ENCODE data around the gene DLGAP1.
A peak's percentile ranks its signal among the peaks of the same experiment; 100 is the strongest.
"Not testable (repeated sequence)": the region's sequence is repeated elsewhere in the genome, so short reads cannot be mapped to it uniquely, and the experiment has no call there.

Gene DLGAP1

DNA sequence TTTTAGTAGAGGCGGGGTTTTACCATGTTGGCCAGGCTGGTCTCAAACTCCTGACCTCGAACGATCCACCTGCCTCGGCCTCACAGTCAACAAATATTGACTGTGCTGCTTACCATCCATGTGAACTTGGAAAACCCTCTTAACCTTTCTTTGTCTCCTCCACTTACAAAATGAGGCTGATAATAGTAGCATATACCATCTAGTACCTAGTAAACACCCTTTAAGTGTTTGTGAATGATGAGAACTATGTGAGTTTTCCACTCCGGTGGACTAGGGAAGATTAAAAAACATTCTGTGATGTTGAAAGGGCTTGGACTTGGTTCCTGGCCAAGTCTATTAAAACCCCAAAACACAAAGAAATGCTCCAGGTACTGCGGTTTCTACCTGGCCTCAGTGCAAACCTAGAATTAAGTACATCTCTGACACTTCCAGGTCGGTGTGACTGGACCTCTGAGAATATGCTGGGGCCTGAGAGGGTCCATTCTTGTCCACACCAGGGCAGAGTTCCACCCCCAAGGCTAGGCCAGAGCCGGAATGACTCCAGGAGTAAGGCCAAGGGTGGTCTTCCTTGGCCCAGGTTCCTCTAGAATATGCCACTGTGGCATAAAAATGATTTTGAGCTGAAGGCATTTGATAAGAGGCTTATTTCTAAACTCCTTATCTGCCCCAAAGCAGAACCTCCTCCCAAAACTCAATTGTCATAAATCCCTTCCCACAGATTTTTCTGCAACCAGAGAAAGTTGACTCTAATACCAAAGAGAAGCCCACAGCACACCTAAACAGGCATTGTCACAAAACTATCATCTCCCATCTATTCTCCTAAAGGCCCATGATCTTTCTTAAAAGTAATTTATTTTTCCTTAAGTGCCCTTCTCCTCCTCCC is 787.6 kb downstream of the DLGAP1 start:
- DNase-seq, result no peak

DNA sequence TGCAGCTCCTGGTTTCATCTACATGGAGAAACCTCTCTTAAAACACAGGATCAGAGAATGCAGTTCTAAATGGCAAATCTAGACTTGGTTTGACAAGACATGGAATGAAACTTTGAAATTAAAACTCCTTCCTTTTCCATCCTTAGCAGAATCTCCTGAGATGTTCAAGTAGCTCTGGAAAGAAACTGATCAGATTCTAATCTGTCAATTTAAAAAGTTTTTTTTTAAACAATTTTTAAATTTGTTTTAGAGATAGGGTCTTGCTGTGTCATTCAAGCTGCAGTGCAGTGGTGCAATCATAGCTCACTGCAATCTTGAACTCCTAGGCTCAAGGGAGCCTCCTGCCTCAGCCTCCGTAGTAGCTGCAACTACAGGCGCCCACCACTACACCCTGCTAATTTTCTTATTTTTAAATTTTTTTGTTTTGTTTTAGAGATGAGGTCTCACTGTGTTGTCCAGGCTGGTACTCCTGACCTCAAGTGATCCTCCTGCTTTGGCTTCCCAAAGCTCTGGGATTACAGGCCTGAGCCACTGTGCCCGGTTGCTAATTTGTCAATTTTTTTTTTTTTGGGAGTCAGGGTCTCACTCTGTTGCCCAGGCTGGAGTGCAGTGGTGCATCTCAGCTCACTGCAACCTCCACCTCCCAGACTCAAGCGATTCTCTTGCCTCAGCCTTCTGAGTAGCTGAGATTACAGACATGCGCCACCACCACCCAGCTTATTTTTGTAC is 788.4 kb downstream of the DLGAP1 start:
- DNase-seq, result no peak

DNA sequence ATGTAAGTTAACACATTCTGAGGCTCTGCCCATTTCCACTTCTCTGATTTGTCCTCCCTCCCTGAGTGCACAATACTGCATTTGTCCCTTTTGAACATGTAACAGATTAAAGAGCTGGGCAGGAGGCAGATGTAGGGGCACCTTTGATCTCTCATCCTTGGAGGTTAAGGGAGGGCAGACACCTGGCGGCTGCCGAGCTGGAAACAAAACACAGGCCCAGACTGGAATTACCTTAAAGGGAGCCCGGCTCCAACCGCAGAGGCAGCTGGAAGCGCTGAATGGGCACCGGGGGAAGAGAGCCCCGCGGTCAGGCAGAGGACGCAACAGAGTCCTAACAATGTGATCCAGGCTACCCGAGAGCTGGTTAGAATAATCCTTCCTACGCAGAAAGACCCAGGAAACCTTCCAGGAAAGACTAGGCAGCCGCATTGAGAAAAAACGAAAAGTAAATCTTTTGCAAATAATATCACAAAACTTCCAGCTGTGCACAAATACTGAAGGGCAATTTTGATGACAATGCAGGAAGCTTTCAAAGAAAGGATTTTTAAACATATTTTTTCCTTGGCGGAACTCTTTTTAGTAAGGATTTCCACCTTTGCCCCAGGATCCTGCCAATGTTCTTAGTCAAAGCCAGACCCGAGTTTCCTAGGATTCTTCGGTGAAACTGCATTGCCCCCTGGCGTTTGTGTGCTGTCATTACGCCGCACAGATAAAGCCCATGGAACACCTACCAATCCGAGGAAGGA is 789.2 kb downstream of the DLGAP1 start:
- peak; percentile 66 to 68 for DNase-seq

DNA sequence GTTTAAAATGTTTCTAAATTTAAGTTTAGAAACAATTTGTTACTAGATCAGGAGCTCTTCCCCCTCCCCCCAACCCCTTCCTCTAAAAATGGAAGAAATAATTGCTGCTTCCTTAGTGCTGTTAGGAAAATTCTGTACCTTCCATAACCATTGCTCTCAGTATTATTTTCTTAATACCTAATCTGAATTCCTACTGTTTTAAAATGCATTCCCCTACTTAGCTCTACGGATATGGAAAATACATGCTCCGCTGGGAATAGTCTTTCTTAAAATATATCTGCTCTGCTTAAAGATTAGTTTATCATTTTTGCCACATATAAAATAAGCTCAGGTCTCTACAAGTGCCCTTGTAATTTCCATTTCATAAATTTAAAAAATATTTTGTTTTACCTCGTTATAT is 789.9 kb downstream of the DLGAP1 start:
- DNase-seq, result no peak

DNA sequence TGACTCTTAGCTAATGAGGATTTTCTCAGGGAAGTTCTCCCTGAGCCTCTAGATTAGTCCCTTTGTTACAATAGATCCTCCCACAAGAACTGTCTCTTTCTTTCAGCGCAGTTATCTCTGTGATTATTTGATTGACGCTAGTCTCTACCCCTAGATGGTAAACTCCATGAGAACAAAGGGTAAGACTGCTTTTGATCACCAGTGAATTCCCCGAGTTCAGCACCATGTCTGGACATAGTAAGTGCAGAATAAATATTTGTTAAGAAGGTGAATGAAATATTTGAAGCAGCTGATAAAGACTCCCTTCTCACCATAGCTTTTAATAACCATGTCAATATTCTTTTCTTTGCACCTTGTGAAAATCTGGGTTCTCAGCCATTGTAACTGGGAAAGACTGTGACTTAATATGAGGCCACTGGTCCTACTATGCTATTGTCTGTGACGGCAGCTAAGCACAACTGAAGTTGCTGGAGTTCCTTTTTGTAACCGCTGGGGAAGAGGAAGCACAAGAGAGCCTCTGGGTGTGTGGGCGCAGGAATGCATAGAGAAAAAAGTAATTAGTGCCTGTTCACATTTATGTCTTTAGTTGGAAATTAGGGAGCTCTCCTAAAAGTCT is 790.4 kb downstream of the DLGAP1 start:
- DNase-seq, result no peak

DNA sequence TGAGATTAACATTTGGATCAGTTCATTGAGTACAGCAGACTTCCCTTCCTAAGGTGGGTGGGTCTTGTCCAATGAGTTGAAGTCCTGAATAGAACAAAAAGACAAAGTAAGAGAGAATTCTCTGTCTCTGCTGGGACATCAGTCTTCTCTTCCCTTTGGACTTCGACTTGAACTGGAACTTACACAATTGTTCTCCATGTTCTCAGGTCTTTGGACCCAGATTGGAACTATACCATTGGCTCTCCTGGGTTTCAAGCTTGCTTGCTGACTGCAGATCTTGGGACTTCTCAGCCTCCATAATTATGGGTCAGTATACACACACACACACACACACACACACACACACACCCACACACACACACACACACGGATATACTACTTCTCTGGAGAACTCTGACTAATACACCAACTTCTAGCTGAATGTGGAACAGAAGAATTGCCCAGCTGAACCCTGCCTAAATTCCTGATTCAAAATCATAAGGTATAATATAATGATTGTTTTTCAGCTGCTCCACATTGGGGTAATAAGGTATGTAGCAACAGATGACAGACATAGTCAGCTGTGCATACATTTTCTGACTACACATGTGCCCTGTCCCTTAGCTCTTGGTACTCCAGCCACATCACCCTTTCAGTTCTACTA is 791.1 kb downstream of the DLGAP1 start:
- DNase-seq, result no peak

DNA sequence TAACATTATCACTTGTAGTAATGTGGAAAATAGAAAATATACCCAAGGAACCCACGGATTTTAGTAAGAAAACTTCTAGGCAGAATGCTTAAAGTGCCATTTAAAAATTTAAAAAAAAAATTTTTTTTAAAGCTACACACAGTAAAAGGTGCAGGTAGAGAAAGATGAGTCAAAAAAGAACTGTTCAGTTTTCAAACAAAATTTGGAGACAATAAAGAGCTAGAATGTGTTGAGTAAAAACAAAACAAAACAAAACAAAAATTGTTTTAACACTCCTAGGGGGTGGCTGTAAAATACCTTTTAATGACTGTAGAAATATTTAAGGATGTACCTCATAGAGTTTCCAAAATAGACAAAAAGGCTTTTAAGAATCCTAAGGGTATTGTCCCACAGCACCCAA is 793.1 kb downstream of the DLGAP1 start:
- no peak for DNase-seq

DNA sequence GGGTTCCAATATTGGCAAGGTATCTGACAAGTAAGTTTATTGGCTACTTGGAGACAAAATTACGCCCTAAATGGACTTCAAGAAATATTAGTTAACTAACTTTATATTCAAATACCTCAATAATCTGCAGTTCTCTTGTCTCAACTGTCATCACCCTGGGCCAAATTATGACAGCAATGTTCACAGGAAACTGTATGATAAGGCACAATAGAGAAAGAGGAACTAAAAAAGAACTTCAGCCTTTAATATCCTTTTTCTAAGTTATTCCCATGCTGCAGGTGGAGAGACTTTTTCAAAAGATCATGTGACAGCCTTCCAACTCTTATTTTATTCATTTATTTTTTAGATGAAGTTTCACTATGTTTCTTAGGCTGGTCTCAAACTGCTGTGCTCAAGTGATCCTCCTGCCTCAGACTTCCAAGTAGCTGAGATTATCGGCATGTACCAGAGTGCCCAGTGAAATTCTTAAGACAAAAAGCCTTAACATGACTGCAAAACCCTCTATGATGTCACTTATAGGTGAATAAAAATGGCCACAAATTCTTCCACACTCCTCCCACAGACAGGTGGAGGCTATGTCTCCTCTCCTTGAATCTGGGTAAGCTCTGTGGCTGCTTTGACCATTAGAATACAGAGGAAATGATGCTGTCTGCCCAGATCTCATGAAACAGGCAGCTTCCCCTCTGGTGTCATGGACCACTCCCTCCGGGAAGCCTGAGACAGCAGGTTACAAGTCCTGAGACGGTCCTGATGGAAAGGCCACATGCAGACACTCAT is 794.2 kb downstream of the DLGAP1 start:
- no peak for DNase-seq

DNA sequence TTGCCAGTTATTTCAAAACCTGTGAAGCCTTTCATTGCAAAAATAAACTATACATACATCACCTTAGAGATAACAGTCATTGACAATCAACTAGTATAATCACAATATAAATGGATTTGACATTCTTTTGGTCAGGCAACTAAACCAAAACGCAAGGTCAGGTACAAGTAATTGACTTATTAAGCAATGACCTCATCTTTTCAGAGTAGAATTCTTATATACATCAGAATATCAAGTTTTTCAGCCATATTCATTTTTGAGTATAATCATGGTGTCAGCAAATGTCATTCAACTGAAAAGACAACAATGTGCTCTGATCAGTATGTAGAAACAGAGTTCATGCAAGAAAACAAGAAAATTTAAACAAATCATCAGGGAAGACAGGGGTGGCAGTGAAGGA is 796.6 kb downstream of the DLGAP1 start:
- DNase-seq, result no peak

DNA sequence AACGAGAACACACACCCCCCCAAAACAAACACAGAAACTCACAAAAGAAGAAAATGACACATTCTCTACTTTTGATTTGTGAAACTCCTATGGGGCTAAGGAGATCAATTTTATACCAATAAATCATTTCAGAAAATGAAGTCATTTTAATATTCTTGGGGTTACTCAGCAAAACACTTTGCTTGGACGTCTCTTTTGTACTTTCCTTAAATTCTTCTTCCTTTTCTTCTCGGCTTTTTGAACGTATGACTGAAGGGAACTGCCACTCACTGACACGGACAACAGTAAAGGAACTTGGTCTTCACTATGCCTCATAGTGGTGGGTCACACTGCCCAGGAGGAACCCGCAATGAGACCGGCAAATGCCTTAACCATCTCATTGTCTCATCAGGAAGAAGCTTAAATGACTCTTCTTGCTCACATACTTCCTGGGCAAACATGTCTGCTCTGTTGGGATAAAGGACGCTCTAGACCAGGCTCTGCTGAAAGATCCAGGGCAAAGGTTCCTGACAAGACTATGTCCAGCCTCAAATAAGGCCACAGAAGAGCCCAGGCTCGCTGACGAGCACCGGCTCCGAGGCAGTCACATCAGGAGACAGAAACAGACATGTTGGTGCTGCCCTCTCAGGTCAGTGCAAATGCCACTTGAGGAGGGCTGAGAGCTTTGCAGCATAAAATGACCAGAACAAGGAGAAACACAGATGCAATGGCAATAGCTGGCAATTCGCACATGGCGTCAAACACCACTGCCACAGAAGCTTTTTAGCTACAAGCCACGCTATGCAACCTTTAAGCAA is 799.7 kb downstream of the DLGAP1 start:
- DNase-seq, result no peak

DNA sequence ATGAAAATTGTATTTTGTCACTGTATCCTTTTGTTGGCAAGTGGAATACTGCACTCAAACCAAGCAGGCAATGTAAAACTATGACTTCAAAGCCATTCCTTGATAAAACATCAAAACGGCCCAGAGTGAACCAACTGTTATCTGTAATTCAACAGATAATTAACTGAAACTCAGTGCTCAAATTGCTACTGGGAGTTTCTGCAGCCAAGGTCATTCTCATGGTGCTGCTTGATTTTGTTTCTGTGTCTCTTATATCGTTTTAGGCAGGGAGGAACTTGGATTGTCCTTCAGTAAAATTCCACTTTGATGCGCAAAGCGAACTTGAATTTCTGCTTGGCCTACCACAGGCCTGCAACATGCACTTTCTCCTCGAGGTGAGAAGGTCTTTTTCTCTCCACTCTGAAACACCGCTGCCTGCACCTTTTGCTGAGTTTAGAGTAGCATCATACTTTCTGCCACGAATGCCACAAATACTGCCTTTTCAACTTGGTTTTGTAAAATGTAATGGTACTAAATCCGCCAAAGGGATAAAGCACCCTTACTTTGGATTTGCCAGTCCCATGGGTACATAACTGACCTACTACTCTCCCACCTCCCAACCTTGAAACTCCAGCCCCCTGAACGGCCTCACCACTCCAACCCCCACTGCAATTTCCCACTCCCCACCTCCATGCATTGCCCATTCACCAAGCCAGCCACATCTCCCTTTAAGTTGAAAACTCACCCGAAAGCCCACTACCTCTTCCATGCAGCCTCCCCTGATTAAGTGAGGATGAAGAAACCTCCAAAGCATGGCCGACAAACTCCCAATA is 800.5 kb downstream of the DLGAP1 start:
- no peak for DNase-seq

DNA sequence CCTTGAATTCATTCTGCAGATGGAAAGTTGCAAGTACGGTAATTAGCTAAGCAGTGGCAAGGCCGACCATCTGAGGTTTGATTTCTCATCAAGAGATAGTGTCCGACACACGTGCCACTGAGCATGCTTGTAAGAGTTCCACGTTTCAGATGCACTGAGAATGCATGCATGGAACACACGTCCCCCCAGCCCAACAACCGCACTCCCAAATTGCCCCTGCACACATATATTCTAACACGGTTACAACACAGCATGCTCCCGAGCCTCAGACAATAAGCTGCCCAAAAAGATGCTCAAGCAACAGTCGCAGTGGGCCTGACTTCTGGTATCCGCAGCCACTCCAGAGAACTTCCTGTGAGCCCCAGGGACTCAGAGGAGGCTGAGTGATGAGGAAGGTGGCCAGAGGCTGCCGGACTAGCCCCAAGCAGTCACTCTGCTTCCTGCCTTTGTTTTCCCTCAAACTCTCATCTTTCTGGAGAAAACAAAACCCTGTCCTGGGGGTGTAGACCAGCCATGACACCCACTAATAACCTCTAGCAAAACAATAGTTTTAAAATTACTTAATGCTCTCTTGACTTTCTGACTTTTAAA is 801.2 kb downstream of the DLGAP1 start:
- DNase-seq, result no peak

DNA sequence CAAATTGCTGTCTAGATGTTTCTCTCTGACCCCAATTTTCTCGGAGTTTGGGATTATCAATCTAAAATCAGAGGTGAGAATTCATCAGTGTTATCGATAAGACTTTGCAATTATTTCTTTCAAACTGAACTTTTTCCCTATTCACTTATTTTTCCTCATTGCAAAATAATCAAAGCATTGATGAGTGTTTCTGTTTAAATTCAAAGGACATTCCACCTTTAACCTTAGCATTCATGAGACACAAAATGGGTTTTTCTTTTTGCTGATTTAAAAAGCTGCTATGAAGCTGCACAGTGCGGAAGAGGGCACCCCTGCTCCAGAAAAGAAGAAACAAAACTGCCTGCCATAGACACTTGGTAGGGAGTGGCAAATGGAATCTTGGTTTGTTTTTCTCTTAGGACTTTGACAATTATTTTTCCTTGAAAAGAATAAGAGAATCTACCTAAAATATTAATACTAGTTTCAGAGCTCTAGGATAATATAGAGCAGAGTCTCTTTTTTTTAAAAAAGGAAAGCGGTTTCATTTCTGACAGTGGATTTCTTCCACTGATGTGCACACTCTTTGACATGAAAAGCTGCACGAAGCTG is 801.8 kb downstream of the DLGAP1 start:
- DNase-seq, result no peak

DNA sequence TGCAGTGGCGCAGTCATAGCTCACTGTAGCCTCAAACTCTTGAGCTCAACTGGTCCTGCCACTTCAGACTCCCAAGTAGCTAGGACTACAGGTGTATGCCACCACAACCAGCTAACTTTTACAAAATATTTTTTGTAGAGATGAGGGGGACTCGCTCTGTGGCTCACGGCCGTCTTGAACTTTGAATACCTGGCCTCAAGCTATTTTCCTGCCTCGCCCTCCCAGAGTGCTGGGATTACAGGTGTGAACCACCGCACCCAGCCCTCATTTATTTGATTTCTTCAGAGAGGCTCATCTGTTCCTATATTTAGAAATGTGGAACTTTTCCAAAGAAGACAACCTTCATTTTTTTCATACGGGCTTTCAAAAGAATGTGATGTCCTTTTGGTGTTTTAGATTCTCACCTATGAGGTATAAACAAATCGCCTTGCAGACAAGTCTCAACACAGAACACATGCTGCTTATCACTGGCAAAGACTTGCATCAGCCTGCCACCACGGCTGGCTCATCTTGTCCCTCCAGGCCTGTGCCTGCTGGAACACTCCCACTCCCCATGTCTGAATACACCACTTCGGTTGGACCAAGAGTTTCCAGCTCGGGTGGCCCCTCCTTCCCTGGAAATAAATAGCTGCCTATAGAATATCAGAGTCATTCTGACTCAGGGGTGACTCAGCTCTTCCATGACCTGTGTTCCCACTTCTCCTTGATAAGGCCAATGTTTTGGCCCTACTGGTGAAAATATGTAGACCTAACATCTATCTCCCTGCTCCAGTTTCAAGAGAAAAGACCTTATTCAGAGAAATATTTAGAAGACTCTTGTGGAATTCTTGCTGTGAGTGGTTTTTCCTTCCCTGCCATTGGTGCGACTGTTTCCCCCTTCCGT is 802.5 kb downstream of the DLGAP1 start:
- DNase-seq, result peak; percentile 50 to 63

DNA sequence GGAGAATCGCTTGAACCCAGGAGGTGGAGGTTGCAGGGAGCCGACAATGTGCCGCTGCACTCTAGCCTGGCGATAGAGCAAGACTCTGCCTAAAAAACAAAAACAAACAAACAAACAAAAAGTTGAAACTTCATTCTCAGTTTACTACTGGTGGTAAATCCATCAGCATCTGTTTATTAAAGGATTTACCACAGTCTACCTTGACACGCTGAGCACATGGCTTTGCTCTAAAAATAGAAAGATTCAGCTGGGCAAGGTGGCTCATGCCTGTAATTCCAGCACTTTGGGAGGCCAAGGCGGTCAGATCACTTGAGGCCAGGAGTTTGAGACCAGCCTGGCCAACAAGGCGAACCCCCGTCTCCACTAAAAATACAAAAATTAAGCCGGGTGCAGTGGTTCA is 803.8 kb downstream of the DLGAP1 start:
- no peak for DNase-seq

DNA sequence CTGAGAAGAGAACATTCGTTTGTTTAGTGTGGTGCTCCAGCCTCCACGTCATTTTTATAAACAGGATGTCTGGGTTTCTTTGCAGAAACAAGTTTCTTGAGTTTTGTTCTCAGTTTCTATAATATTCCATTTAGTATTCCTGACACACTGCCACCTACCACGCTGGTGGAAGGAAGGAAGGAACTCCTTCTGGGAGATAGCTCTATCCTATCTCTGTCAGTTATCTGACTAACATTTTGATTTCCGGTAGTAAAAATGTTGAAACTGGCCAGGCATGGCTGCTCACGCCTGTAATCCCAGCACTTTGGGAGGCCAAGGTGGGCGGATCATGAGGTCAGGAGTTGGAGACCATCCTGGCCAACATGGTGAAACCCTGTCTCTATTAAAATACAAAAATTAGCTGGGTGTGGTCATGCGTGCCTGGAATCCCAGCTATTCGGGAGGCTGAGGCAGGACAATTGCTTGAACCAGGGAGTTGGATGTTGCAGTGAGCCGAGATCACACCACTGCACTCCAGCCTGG is 804.5 kb downstream of the DLGAP1 start:
- not testable (repeated sequence) for DNase-seq

DNA sequence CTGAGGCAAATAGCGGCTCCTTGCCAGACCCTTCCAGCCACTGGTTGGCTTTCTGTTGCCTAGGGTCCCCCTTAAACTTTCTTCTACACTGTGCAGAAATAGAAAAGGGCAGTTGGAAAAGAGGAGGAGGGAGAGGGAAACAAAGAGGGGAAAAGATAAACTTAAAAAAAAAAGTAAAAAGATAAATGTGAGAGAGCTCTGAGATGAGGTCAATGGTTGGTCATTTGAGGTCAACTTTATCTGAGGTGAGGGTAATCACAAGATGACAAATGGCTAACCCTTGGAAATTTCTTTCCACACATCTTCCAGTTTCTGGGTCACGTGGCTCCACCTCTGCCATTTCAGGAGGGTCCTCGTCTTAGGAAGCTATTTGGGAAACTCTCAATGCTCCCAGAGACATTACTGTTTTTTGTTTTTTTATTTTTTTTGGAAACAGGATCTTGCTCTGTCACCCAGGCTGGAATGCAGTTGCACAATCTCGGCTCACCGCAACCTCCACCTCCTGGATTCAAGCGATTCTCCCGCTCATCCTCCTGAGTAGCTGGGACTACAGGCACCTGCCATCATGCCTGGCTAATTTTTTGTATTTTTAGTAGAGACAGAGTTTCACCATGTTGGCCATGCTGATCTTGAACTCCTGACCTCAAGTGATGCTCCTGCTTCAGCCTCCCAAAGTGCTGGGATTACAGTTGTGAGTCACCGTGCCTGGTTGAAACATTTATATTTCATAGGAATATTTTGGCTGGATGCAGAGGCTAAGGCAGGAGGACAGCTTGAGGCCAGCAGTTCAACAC is 805.3 kb downstream of the DLGAP1 start:
- no peak for DNase-seq

Data from activated CD4-positive, alpha-beta T cell treated with anti-CD3 and anti-CD28 coated beads, Interleukin-2, amount 50 U/mL, for 4 hours (primary cell).